ENCODE measurements around the gene ELP6. TPM values are rescaled to one million over a fixed set of nuclear protein-coding genes. Genes with fewer than 3 reads are reported as not detected.

The ELP6 gene
- total RNA-seq, 4 donors from 2014 or later: 16.9 to 31.1 (median 26.6) TPM

GRCh38 chr3:47542471-47543173 is 29.1 kb upstream of the ELP6 start:
- H3K36me3 ChIP-seq: no peaks in the 10 kb centered on the region
- H3K4me1 ChIP-seq: no peaks in the 10 kb centered on the region
- no peaks in the 10 kb centered on the region for H3K27me3 ChIP-seq
- in situ Hi-C loops (cut with MboI; ENCODE audit: low sequenced_read_pairs in 4 of 4) (loop anchor here in 1 of 4 donors (25.0 kb wide), 1 partner anchor 445 kb away; no protein-coding TSS in a partner anchor), intact Hi-C loops (cut with DNase I; ENCODE audit: low total_unique reads) (no loop called here)
- peak in 1 of 2 donors; percentile 13 for DNase-seq
- no peak for TF ChIP-seq CTCF (IDR thresholded peaks at IDR 0.05 in 4 of 5, conservative IDR thresholded peaks at IDR 0.05 in 1 of 5)
- TF ChIP-seq POLR2A (IDR thresholded peaks at IDR 0.05): no peak
- no peak overlapping the region for H3K27ac ChIP-seq
- ATAC-seq: no peak
- H3K9me3 ChIP-seq: no peaks in the 10 kb centered on the region
- H3K4me3 ChIP-seq: no peak overlapping the region

GRCh38 chr3:47541583-47542108 is 28.1 kb upstream of the ELP6 start:
- Histone ChIP-seq H3K4me3 (no peak overlapping the region), H3K27ac (no peak overlapping the region), H3K36me3 (no peaks in the 10 kb centered on the region), H3K27me3 (no peaks in the 10 kb centered on the region), H3K9me3 (no peaks in the 10 kb centered on the region), H3K4me1 (no peaks in the 10 kb centered on the region)
- intact Hi-C loops (cut with DNase I; ENCODE audit: low total_unique reads) (no loop called here), in situ Hi-C loops (cut with MboI; ENCODE audit: low sequenced_read_pairs in 4 of 4) (loop anchor here in 1 of 4 donors (25.0 kb wide), 1 partner anchor 446 kb away; no protein-coding TSS in a partner anchor)
- TF ChIP-seq POLR2A (IDR thresholded peaks at IDR 0.05) (no peak), CTCF (IDR thresholded peaks at IDR 0.05 in 4 of 5, conservative IDR thresholded peaks at IDR 0.05 in 1 of 5) (no peak)
- DNase-seq: no peak
- no peak for ATAC-seq

GRCh38 chr3:47540281-47540680 is 26.8 kb upstream of the ELP6 start:
- Histone ChIP-seq H3K4me1 (no peaks in the 10 kb centered on the region), H3K36me3 (no peaks in the 10 kb centered on the region), H3K27ac (no peak overlapping the region), H3K4me3 (no peak overlapping the region), H3K27me3 (no peaks in the 10 kb centered on the region), H3K9me3 (no peaks in the 10 kb centered on the region)
- TF ChIP-seq CTCF (IDR thresholded peaks at IDR 0.05 in 4 of 5, conservative IDR thresholded peaks at IDR 0.05 in 1 of 5): no peak
- no peak for TF ChIP-seq POLR2A (IDR thresholded peaks at IDR 0.05)
- ATAC-seq (no peak), DNase-seq (no peak)
- in situ Hi-C loops (cut with MboI; ENCODE audit: low sequenced_read_pairs in 4 of 4): loop anchor here in 1 of 4 donors (25.0 kb wide), 1 partner anchor 447 kb away; no protein-coding TSS in a partner anchor
- intact Hi-C loops (cut with DNase I; ENCODE audit: low total_unique reads): no loop called here

GRCh38 chr3:47536967-47537366 is 23.5 kb upstream of the ELP6 start:
- Histone ChIP-seq H3K36me3 (no peaks in the 10 kb centered on the region), H3K9me3 (no peaks in the 10 kb centered on the region), H3K4me3 (no peak overlapping the region), H3K27me3 (no peaks in the 10 kb centered on the region), H3K27ac (no peak overlapping the region), H3K4me1 (no peaks in the 10 kb centered on the region)
- DNase-seq (no peak), ATAC-seq (no peak)
- intact Hi-C loops (cut with DNase I; ENCODE audit: low total_unique reads) (no loop called here), in situ Hi-C loops (cut with MboI; ENCODE audit: low sequenced_read_pairs in 4 of 4) (loop anchor here in 1 of 4 donors (25.0 kb wide), 1 partner anchor 450 kb away; no protein-coding TSS in a partner anchor)
- no peak for TF ChIP-seq CTCF (IDR thresholded peaks at IDR 0.05 in 4 of 5, conservative IDR thresholded peaks at IDR 0.05 in 1 of 5)
- no peak for TF ChIP-seq POLR2A (IDR thresholded peaks at IDR 0.05)
